ENCODE measurements around the gene TBC1D25. TPM values are rescaled to one million over a fixed set of nuclear protein-coding genes. Genes with fewer than 3 reads are reported as not detected.

TBC1D25 gene
- total RNA-seq, 1 donor from 2014 or later, result 12.5 TPM

DNA sequence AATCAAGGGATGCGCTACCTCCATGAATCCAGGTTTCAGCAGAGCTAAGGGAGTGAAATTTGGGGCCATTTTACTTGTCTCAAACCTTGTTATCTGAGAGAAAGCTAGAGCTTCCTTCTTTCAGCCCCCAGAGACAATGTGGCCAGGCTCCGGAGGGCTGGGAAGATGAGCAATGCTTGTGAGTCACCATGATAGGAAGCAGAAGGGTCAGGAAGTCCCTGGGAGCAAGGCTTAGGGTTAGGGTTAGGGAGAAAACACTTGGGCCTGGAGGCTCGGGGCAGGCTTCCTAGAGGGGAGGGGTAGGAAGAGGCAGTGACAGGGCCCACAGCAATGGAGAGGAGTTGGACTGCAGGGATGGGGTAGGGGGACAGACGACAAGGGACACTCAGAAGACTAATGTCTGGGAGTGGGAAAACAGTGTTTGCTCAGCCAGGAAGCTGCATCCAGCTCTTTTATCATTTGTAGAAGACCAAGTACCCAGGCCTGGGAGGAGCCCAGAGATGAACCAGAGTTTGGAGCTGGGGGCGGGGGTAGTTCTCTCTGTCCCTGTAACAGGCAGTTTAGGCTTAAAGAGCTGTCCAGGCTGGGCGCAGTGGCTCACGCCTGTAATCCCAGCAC is 47.1 kb upstream of the TBC1D25 start:
- H3K27me3 Mint-ChIP-seq (ENCODE audit: unreplicated experiment), result peaks cover 2% of the 10 kb centered on the region
- H3K9me3 Mint-ChIP-seq (ENCODE audit: unreplicated experiment), result no peaks in the 10 kb centered on the region
- H3K4me1 Mint-ChIP-seq (ENCODE audit: unreplicated experiment), result peaks cover 5% of the 10 kb centered on the region
- H3K36me3 Mint-ChIP-seq (ENCODE audit: low read depth, unreplicated experiment), result no peaks in the 10 kb centered on the region
- DNase-seq (ENCODE audit: low spot score), result no peak
- H3K4me3 Mint-ChIP-seq (ENCODE audit: unreplicated experiment), result no peak overlapping the region
- TF ChIP-seq, protein P1, sequence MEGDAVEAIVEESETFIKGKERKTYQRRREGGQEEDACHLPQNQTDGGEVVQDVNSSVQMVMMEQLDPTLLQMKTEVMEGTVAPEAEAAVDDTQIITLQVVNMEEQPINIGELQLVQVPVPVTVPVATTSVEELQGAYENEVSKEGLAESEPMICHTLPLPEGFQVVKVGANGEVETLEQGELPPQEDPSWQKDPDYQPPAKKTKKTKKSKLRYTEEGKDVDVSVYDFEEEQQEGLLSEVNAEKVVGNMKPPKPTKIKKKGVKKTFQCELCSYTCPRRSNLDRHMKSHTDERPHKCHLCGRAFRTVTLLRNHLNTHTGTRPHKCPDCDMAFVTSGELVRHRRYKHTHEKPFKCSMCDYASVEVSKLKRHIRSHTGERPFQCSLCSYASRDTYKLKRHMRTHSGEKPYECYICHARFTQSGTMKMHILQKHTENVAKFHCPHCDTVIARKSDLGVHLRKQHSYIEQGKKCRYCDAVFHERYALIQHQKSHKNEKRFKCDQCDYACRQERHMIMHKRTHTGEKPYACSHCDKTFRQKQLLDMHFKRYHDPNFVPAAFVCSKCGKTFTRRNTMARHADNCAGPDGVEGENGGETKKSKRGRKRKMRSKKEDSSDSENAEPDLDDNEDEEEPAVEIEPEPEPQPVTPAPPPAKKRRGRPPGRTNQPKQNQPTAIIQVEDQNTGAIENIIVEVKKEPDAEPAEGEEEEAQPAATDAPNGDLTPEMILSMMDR (IDR thresholded peaks at IDR 0.05; ENCODE audit: unreplicated experiment), result no peak
- H3K27ac Mint-ChIP-seq (ENCODE audit: unreplicated experiment), result no peak overlapping the region

DNA sequence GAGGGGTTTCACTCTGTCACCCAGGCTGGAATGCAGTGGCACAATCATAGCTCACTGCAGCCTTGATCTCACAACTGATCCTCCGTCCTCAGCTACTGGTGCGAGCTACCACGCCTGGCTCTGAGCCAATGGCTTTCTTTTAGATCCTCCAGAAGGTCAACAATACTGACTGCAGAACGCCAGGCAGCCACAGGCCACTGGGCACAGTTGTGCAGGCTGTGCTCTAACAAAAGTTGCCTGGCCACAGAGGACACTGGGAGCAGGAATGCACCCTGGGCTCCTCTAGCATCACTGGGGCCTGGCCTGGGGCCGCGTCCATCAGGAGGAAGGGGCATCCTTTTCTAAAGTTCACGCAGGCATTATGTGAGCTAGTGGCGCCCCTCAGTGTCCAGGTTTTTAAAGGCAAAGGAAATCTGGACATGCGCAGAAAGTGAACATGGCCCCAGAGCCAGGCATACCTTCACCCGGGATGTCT is 45.6 kb upstream of the TBC1D25 start:
- DNase-seq (ENCODE audit: low spot score), result peak; percentile 47
- H3K4me1 Mint-ChIP-seq (ENCODE audit: unreplicated experiment), result peaks cover 5% of the 10 kb centered on the region
- H3K27ac Mint-ChIP-seq (ENCODE audit: unreplicated experiment), result no peak overlapping the region
- H3K4me3 Mint-ChIP-seq (ENCODE audit: unreplicated experiment), result no peak overlapping the region
- no peaks in the 10 kb centered on the region for H3K9me3 Mint-ChIP-seq (ENCODE audit: unreplicated experiment)
- TF ChIP-seq, protein P1 (IDR thresholded peaks at IDR 0.05; ENCODE audit: unreplicated experiment), result no peak
- peaks cover 4% of the 10 kb centered on the region for H3K27me3 Mint-ChIP-seq (ENCODE audit: unreplicated experiment)
- no peaks in the 10 kb centered on the region for H3K36me3 Mint-ChIP-seq (ENCODE audit: low read depth, unreplicated experiment)

DNA sequence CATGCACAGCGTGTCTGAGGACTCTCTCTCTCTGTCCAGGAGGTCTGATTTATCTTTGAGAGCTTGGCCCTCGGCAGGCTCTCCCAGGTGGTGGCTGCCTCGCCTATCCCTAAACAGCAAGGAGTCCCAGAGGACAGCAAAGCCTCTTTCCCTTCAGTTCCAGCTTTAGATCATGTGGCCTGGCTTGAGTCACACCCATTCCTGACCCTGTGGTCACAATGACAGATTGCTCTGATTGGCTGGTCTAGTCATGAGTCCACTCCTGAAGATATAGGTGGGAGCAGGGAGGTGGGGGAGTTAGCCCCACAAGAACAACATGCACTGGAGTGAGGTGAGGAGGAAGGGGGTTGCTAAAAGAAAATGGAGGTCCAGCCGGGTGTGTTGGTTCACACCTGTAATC is 42.9 kb upstream of the TBC1D25 start:
- Mint-ChIP-seq H3K4me3 (ENCODE audit: unreplicated experiment) (no peak overlapping the region), H3K36me3 (ENCODE audit: low read depth, unreplicated experiment) (no peaks in the 10 kb centered on the region), H3K27ac (ENCODE audit: unreplicated experiment) (no peak overlapping the region), H3K9me3 (ENCODE audit: unreplicated experiment) (no peaks in the 10 kb centered on the region), H3K4me1 (ENCODE audit: unreplicated experiment) (peaks cover 5% of the 10 kb centered on the region), H3K27me3 (ENCODE audit: unreplicated experiment) (peaks cover 6% of the 10 kb centered on the region)
- no peak for DNase-seq (ENCODE audit: low spot score)
- TF ChIP-seq, protein P1 (IDR thresholded peaks at IDR 0.05; ENCODE audit: unreplicated experiment), result no peak

DNA sequence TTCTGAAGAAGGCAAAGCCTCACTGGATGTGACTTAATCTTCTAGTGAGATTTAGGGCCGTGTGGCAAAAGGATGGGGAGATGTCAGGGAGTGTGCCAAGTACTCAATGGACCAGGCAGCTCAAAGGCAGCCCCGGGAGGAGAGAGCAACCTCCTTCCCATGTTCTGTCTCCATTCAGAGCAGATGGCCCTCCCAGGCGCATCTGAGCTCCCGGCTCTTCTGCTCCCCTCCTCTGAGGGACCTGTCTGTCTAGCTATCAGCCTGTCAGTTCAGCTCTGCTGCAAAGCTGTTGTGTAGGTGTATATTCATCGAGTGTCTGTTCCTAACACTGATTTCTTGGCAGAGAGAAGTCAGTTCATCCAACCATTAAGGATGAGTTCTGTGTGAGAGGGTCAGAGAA is 41.6 kb upstream of the TBC1D25 start:
- DNase-seq (ENCODE audit: low spot score), result no peak
- Mint-ChIP-seq H3K9me3 (ENCODE audit: unreplicated experiment) (no peaks in the 10 kb centered on the region), H3K27ac (ENCODE audit: unreplicated experiment) (no peak overlapping the region)

DNA sequence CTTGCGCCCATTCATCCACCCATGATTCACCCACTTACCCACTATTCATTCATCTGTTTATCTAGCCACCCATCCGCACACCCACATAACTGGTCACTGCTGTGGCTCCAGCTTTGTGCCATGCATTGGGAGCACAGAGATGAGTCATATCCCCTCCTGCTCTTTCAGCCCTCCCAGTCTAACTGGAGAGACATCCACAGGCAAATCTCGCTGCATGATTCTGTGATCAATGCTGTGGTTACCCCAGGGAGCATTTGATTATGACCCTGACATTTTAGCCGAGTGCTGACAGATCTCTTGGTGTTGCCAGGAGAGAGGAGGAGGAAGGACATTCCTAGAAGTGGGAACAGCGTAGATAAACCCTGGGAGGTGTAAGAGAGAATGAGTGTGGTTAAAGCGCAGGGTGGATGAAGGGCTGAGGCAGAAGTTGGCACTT is 41.1 kb upstream of the TBC1D25 start:
- no peak for DNase-seq (ENCODE audit: low spot score)
- no peak overlapping the region for H3K27ac Mint-ChIP-seq (ENCODE audit: unreplicated experiment)
- TF ChIP-seq, protein P1 (IDR thresholded peaks at IDR 0.05; ENCODE audit: unreplicated experiment), result no peak
- no peak overlapping the region for H3K4me3 Mint-ChIP-seq (ENCODE audit: unreplicated experiment)
- no peaks in the 10 kb centered on the region for H3K36me3 Mint-ChIP-seq (ENCODE audit: low read depth, unreplicated experiment)
- no peaks in the 10 kb centered on the region for H3K9me3 Mint-ChIP-seq (ENCODE audit: unreplicated experiment)
- H3K4me1 Mint-ChIP-seq (ENCODE audit: unreplicated experiment), result no peaks in the 10 kb centered on the region
- peaks cover 6% of the 10 kb centered on the region for H3K27me3 Mint-ChIP-seq (ENCODE audit: unreplicated experiment)

More for the DNA sequence above, 41.6 kb upstream of the TBC1D25 start:
- H3K27me3 Mint-ChIP-seq (ENCODE audit: unreplicated experiment), result peaks cover 6% of the 10 kb centered on the region
- TF ChIP-seq, protein P1 (IDR thresholded peaks at IDR 0.05; ENCODE audit: unreplicated experiment), result no peak
- no peaks in the 10 kb centered on the region for H3K4me1 Mint-ChIP-seq (ENCODE audit: unreplicated experiment)
- no peak overlapping the region for H3K4me3 Mint-ChIP-seq (ENCODE audit: unreplicated experiment)
- H3K36me3 Mint-ChIP-seq (ENCODE audit: low read depth, unreplicated experiment), result no peaks in the 10 kb centered on the region
